GM19463 (cell line): Measurements from ENCODE around the gene SPDYE6.
A peak's percentile ranks its signal among the peaks of the same experiment; 100 is the strongest.
"Not testable (repeated sequence)": the region's sequence is repeated elsewhere in the genome, so short reads cannot be mapped to it uniquely, and the experiment has no call there.

ENCODE experiments used
- ATAC-seq: cut with Tn5 transposase; IDR thresholded peaks from one replicate; pipeline ENCODE4 v1.9.1; 2021; ENCODE audit warnings: mild to moderate bottlenecking, moderate library complexity; ENCODE audit not compliant: unreplicated experiment

The SPDYE6 gene

GRCh38 chr7:102356344-102356743 lies at the start of gene SPDYE6:
Gene SPDYE6, minus strand, starts transcription at chr7:102356444. Its CDS starts 421 bp downstream, at chr7:102356023.
- ATAC-seq = not testable (repeated sequence)

GRCh38 chr7:102404862-102405188 lies 48.6 kb upstream of the SPDYE6 start:
- ATAC-seq = not testable (repeated sequence)

- peak; percentile 89 for ATAC-seq
Observed at GRCh38 chr7:102404005-102404861, 48.0 kb upstream of the SPDYE6 start.

GRCh38 chr7:102403563-102403962 lies 47.3 kb upstream of the SPDYE6 start:
- no peak for ATAC-seq

GRCh38 chr7:102400360-102400759 lies 44.1 kb upstream of the SPDYE6 start:
- no peak for ATAC-seq

- ATAC-seq = no peak
Observed at GRCh38 chr7:102398543-102398942, 42.3 kb upstream of the SPDYE6 start.

GRCh38 chr7:102396710-102397019 lies 40.4 kb upstream of the SPDYE6 start:
- no peak for ATAC-seq

- ATAC-seq = peak; percentile 99
Observed at GRCh38 chr7:102395873-102396709, 39.8 kb upstream of the SPDYE6 start, which contains the start of gene PRKRIP1. Gene PRKRIP1, plus strand, starts transcription at chr7:102396363. Its CDS starts 49 bp downstream, at chr7:102396412.

GRCh38 chr7:102395592-102395872 lies 39.3 kb upstream of the SPDYE6 start:
- no peak for ATAC-seq

GRCh38 chr7:102393467-102393866 lies 37.2 kb upstream of the SPDYE6 start:
- no peak for ATAC-seq

GRCh38 chr7:102392330-102392729 lies 36.1 kb upstream of the SPDYE6 start:
- no peak for ATAC-seq

- no peak for ATAC-seq
Observed at GRCh38 chr7:102390697-102391484, 34.6 kb upstream of the SPDYE6 start.

GRCh38 chr7:102389810-102390209 lies 33.6 kb upstream of the SPDYE6 start:
- ATAC-seq = no peak

- ATAC-seq = no peak
Observed at GRCh38 chr7:102387064-102387463, 30.8 kb upstream of the SPDYE6 start.

GRCh38 chr7:102381696-102382425 lies 25.6 kb upstream of the SPDYE6 start:
- ATAC-seq = not testable (repeated sequence)

GRCh38 chr7:102380837-102381236 lies 24.6 kb upstream of the SPDYE6 start:
- ATAC-seq = not testable (repeated sequence)

GRCh38 chr7:102376964-102377466 lies 20.8 kb upstream of the SPDYE6 start:
- no peak for ATAC-seq

GRCh38 chr7:102372796-102373195 lies 16.6 kb upstream of the SPDYE6 start:
- ATAC-seq = not testable (repeated sequence)

- ATAC-seq = not testable (repeated sequence)
Observed at GRCh38 chr7:102370038-102370437, 13.8 kb upstream of the SPDYE6 start.

- not testable (repeated sequence) for ATAC-seq
Observed at GRCh38 chr7:102365390-102365789, 9.1 kb upstream of the SPDYE6 start.
